Measurements from ENCODE around the gene TTC39A. TPM values are rescaled to one million over a fixed set of nuclear protein-coding genes. Genes with fewer than 3 reads are reported as not detected.

The TTC39A gene
- total RNA-seq, 1 experiment from 2014 or later = 15.4 TPM

- H3K27me3 ChIP-seq (ENCODE audit: insufficient read depth, low read length) = no peaks in the 10 kb centered on the region
- H3K79me2 ChIP-seq (ENCODE audit: insufficient read depth, low read length) = peaks cover 89% of the 10 kb centered on the region
- H3K4me1 ChIP-seq (ENCODE audit: control insufficient read depth in 1 of 2, insufficient read depth in 2 of 2, low read length in 2 of 2) = peaks cover 27 to 72% of the 10 kb centered on the region in 2 experiments
- no peak overlapping the region for H3K4me3 ChIP-seq (replicated peaks in 1 of 2; ENCODE audit: low read depth in 1 of 2, low read length in 2 of 2)
- no peaks in the 10 kb centered on the region for H3K36me3 ChIP-seq (ENCODE audit: control insufficient read depth in 1 of 2, insufficient read depth in 2 of 2, low read length in 2 of 2)
- peak; percentile 59; the same call in 1 of the 2 replicates for ATAC-seq
- H3K27ac ChIP-seq (ENCODE audit: low read depth, low read length) = peak overlapping the region; percentile 10; the same call in 1 of the 2 replicates
- no peak overlapping the region for H3K9ac ChIP-seq (ENCODE audit: low read length)
- no peaks in the 10 kb centered on the region for H3K9me2 ChIP-seq (ENCODE audit: insufficient read depth)
- BruUV-seq (replicated peaks) = no TSS peak
- H3K4me2 ChIP-seq (ENCODE audit: low read length) = peak overlapping the region; percentile 48
- no peaks in the 10 kb centered on the region for H3K9me3 ChIP-seq (ENCODE audit: control insufficient read depth in 1 of 2, insufficient read depth in 1 of 2, low read depth in 1 of 2, low read length in 2 of 2)
- RAD21 ChIA-PET (ENCODE audit: low non-redundant PET in 1 of 2, low total read pairs in 2 of 2, uncharacterized antibody in 2 of 2, unreplicated experiment in 2 of 2) = no interaction called here
- POLR2A ChIA-PET = no interaction called here
- DNase-seq (ENCODE audit: low read depth, low spot score) = peak; percentile 19
- CTCF ChIA-PET = no interaction called here
- H4K20me1 ChIP-seq (ENCODE audit: insufficient read depth) = peaks cover 12% of the 10 kb centered on the region; the same call in 1 of the 2 replicates
- intact Hi-C loops (cut with micrococcal nuclease) = no loop called here
- H2AFZ ChIP-seq (ENCODE audit: low read depth, low read length, poor library complexity, severe bottlenecking) = no peak overlapping the region
- TF ChIP-seq YY1 (IDR thresholded peaks at IDR 0.05; ENCODE audit: extremely low read depth, insufficient replicate concordance, low read depth, low read length) (no peak), JUND (IDR thresholded peaks at IDR 0.05) (peak; percentile 50), EGR1 (IDR thresholded peaks at IDR 0.05; ENCODE audit: low read depth) (no peak), SRF (IDR thresholded peaks at IDR 0.05; ENCODE audit: low read depth) (peak; percentile 47; the same call in 1 of the 2 replicates), EZH2phosphoT487 (IDR thresholded peaks at IDR 0.05; ENCODE audit: borderline replicate concordance) (no peak), ZNF274 (IDR thresholded peaks at IDR 0.05; ENCODE audit: low read depth, low read length) (no peak), ATF3 (IDR thresholded peaks at IDR 0.05) (no peak), CEBPB (IDR thresholded peaks at IDR 0.05; ENCODE audit: low read depth) (no peak), ZFX (IDR thresholded peaks at IDR 0.05) (no peak), SIN3A (IDR thresholded peaks at IDR 0.05; ENCODE audit: low read depth) (no peak), REST (IDR thresholded peaks at IDR 0.05; ENCODE audit: low read depth) (no peak), TCF7L2 (IDR thresholded peaks at IDR 0.05; ENCODE audit: borderline replicate concordance, extremely low read depth, insufficient read depth, insufficient read length) (no peak), RAD21 (IDR thresholded peaks at IDR 0.05; ENCODE audit: low read depth) (no peak), ELF1 (IDR thresholded peaks at IDR 0.05; ENCODE audit: borderline replicate concordance, low read depth) (no peak), FOSL1 (IDR thresholded peaks at IDR 0.05; ENCODE audit: low read depth) (peak; percentile 39; the same call in 1 of the 2 replicates), POLR2A (IDR thresholded peaks at IDR 0.05; ENCODE audit: borderline replicate concordance, extremely low read depth, insufficient read depth, insufficient read length) (no peak), SP1 (IDR thresholded peaks at IDR 0.05; ENCODE audit: low read depth) (peak; percentile 34; the same call in 1 of the 2 replicates), POLR2AphosphoS5 (IDR thresholded peaks at IDR 0.05; ENCODE audit: low read depth, low read length) (no peak), CTCF (IDR thresholded peaks at IDR 0.05 in 2 of 3, conservative IDR thresholded peaks at IDR 0.05 in 1 of 3; ENCODE audit: borderline replicate concordance in 1 of 3, insufficient read depth in 1 of 3, low read depth in 2 of 3, low read length in 2 of 3) (no peak), EZH2 (IDR thresholded peaks at IDR 0.05) (no peak), MAX (IDR thresholded peaks at IDR 0.05) (peak; percentile 26; the same call in 1 of the 2 replicates), CBX3 (IDR thresholded peaks at IDR 0.05; ENCODE audit: low read depth) (no peak)
These were observed 65.9 kb downstream of the TTC39A start for GRCh38 chr1:51264451-51264850.
